Measurements from ENCODE around the gene GMPR.

DNA sequence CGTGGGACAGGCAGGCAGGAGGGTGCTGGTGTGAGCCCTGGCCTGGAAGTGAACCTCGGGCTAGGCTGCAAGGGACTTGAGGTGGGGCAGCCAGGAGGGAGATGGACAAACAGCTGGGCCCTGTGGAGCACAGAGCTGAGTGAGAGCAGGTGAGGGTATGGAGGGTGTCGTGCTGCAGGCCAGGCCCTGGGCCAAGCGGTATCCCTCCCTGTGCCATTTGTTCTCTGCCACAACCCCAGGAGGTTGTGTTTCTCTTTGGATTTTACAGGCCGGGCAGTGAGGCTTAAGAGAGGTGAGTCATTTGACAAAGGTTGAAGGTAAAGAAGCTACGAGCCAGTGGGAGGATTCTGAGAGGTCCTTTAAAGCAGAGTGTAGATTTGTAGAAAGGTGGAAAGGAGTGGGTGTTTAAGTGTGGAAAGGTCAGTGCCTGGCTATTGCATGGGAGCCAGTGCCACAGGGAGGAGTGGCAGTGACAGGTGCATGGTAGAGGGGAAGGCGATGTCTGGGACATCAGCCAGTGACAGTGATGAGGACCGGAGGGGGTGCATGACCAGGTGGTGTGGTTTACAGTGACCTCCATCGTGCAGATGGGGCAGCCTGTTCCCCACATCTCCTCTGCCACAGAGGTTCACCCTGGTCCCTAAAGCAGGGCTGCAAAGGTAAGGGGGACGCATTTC is 39.8 kb downstream of the GMPR start:
- TF ChIP-seq ZFP3 (CRISPR knock-in tag; IDR thresholded peaks at IDR 0.05), result no peak
- no peak for TF ChIP-seq ARNTL (CRISPR knock-in tag; IDR thresholded peaks at IDR 0.05; ENCODE audit: borderline replicate concordance, low read depth)
- TF ChIP-seq ZNF565 (CRISPR knock-in tag; conservative IDR thresholded peaks at IDR 0.05; ENCODE audit: low read depth), result no peak
- no peak for TF ChIP-seq PPARA (CRISPR knock-in tag; IDR thresholded peaks at IDR 0.05; ENCODE audit: borderline replicate concordance)
- no peak for TF ChIP-seq TOX (CRISPR knock-in tag; IDR thresholded peaks at IDR 0.05; ENCODE audit: borderline replicate concordance)
- TF ChIP-seq, protein P1, sequence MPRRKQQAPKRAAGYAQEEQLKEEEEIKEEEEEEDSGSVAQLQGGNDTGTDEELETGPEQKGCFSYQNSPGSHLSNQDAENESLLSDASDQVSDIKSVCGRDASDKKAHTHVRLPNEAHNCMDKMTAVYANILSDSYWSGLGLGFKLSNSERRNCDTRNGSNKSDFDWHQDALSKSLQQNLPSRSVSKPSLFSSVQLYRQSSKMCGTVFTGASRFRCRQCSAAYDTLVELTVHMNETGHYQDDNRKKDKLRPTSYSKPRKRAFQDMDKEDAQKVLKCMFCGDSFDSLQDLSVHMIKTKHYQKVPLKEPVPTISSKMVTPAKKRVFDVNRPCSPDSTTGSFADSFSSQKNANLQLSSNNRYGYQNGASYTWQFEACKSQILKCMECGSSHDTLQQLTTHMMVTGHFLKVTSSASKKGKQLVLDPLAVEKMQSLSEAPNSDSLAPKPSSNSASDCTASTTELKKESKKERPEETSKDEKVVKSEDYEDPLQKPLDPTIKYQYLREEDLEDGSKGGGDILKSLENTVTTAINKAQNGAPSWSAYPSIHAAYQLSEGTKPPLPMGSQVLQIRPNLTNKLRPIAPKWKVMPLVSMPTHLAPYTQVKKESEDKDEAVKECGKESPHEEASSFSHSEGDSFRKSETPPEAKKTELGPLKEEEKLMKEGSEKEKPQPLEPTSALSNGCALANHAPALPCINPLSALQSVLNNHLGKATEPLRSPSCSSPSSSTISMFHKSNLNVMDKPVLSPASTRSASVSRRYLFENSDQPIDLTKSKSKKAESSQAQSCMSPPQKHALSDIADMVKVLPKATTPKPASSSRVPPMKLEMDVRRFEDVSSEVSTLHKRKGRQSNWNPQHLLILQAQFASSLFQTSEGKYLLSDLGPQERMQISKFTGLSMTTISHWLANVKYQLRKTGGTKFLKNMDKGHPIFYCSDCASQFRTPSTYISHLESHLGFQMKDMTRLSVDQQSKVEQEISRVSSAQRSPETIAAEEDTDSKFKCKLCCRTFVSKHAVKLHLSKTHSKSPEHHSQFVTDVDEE (CRISPR knock-in tag; IDR thresholded peaks at IDR 0.05), result no peak
- no peak for TF ChIP-seq OSR1 (CRISPR knock-in tag; IDR thresholded peaks at IDR 0.05)
- TF ChIP-seq ESRRG (CRISPR knock-in tag; IDR thresholded peaks at IDR 0.05), result no peak
- TF ChIP-seq ZNF8 (CRISPR knock-in tag; IDR thresholded peaks at IDR 0.05), result no peak
